Choroid plexus epithelial cell (primary cell): ENCODE measurements around the gene AIP.

Source experiments
- DNase-seq: peaks from one replicate; pipeline ENCODE4 v3.0.0-alpha.2; 2010; ENCODE audit warnings: low read depth
- H3K4me3 ChIP-seq: 2 replicates; pipeline ENCODE4 v1.5.1; 2011; ENCODE audit warnings: low read depth, mild to moderate bottlenecking, control low read depth, low read length, moderate library complexity
- TF ChIP-seq, protein P1 (sequence below): conservative IDR thresholded peaks from 2 replicates; pipeline ENCODE4 v1.5.1; 2011; ENCODE audit warnings: low read depth, mild to moderate bottlenecking, control low read depth, inconsistent platforms, low read length, moderate library complexity

The AIP gene

DNA sequence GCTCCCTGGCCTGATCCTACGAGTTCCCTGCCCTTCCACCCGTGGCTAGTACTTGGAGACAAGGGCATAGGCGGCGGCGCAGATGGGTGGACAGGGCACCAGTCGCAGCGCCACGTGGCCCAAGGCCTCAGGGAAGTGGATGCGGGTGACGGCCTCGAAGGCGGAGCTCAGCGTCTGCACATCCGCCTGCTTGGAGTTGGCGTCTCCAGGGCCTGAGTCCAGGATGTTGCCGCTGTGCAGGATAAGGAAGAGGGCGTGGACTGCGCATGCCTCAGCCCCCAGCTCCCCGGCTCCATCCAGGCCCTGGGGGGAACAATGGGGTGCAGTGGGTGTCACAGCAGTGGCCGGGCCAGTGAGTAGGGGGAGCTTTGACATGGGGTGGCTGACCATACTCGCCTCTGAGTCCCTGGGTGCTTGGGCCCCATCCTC, 15.7 kb downstream of the AIP start:
- DNase-seq = no peak
- no peak overlapping the region for H3K4me3 ChIP-seq
- TF ChIP-seq, protein P1, sequence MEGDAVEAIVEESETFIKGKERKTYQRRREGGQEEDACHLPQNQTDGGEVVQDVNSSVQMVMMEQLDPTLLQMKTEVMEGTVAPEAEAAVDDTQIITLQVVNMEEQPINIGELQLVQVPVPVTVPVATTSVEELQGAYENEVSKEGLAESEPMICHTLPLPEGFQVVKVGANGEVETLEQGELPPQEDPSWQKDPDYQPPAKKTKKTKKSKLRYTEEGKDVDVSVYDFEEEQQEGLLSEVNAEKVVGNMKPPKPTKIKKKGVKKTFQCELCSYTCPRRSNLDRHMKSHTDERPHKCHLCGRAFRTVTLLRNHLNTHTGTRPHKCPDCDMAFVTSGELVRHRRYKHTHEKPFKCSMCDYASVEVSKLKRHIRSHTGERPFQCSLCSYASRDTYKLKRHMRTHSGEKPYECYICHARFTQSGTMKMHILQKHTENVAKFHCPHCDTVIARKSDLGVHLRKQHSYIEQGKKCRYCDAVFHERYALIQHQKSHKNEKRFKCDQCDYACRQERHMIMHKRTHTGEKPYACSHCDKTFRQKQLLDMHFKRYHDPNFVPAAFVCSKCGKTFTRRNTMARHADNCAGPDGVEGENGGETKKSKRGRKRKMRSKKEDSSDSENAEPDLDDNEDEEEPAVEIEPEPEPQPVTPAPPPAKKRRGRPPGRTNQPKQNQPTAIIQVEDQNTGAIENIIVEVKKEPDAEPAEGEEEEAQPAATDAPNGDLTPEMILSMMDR = no peak

DNA sequence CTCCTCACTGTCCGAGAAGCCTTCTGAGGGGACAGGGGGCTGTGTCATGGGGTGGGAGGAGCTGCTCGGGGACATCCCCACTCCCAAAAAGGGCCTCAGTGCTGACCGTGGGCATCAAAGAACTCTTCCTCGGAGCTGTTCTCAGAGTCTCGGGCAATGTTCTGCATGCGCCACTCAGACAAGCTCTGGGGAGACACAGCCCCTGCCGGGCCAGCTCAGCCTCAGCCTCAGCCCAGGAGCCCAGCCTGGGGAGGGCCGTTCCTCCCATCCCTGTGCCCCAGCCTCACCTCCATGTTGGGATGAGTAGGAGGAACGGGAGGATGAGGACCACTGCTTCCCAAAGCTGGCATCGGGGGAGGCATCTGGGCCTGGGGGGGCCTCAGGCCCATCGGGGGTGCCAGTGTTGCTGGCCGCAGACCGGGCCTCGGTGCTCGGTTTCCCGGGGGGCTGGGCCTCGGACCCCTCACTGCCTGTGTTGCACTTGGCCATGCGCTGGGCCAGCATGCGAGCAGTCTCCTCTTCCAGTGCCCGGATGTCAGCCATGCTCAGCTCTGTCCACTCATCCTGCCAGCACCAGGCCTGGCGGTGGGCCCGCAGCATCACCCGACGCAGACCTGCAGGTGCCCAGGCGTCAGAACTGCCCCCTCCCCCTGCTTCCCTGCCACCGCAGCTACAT, 17.1 kb downstream of the AIP start:
- no peak overlapping the region for H3K4me3 ChIP-seq
- TF ChIP-seq, protein P1 = no peak
- no peak for DNase-seq

DNA sequence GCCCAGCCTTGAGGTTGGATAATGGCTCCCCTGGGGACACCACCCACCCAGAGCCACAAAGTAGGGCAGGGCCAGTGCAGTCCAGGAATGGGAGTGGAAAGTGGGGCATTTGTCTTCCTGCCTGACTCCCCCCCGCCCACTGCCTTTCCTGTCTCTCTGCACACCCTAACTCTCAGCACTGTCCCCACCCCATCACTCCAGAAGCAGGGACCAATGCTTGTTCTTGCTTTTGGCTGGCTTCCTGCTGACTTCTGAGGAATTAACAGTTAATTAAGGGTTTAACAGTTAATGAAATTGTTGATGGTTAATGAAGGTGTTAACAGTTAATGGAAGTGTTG, 17.6 kb downstream of the AIP start:
- DNase-seq = no peak
- no peak overlapping the region for H3K4me3 ChIP-seq
- TF ChIP-seq, protein P1 = no peak

DNA sequence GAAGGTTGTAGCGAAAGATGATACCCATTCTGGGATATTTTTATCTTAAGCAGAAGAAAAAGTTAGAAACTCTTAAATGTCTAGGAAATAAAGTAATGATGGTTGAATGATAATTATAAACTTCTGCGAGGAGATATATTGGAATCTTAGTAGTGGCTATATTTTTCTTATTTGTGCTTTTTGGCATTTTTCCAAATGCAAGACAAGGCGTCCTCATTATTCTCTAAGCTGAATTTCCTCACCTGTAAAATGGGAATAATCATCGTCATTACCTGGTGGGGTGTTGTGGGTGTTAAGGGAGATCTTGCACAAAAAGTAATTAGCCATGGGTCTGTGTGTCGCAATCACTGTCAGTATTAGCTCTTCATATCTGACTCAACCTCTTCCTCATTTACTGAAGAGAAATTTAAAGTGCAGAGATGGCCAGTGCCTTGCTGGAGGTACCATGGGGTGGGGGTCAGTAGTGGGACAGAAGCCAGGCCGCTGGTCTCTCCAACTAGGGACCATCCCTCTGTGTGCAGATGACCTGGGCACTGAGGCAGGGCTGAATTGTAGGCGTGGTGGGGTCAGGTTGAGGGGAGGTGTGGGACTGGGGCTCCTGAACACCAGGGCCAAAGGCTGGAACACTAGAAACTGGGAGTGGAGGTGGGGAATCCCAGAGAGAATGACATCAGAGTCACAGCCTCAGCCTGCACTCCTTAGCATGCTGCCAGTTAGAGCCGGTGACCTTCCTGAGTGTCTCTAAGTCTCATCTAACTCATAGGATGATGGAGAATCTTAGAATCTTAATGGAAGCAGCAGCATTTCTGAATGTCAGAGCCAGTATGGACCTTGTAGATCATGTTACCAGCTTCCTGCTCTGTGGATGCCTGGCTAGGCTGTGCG, 18.2 kb downstream of the AIP start:
- H3K4me3 ChIP-seq = no peak overlapping the region
- DNase-seq = no peak
- TF ChIP-seq, protein P1 = no peak

DNA sequence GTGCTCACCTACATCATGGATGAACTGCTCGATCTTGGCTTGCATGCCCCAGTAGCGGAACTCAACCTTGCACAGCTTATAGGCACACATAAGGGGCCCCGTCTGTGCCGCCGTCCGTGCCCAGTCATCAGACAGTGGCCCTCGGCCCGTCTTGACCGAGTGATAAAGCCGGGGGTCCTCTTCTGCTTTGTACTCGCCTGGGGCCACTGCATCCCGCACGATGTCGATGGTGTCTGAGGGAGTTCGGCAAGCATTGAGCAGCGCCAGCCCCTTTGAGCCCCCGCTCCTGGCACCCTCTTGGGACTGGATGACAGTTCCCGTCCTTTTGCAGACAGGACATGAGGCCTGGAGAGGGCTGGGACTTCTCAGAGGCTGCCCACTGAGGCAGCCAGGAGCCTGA, 19.0 kb downstream of the AIP start:
- TF ChIP-seq, protein P1 = no peak
- H3K4me3 ChIP-seq = no peak overlapping the region
- no peak for DNase-seq

DNA sequence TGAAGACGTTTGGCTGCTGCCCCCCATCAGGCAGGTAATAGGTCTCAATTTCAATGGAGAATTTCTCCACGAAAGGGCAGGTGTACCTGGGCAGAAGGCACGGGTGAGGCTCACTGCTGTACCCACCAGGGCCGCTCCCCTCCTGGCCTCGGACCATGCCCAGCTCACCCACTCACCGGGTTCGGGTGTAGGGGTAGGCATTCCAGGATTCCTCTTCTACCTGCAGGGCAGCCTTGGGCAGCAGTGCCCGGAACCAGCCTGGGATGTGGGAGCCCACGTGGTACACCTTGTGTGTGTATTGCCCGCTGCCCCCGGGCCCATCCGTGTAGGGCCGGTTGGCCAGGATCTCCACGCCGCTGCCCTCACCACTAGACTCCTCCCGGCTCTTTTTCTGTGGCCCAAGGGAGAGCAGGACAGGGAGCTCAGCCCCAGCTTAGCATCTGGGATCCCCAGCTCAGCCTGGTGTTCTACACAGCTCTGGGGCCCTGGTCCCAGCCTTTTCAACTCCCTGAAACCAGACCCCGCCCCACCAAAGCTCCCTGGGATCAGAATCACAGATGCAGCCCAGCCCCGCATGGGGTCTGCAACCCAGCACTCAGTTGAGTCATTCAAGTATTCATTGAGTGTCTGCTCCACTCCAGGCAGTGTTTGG, 19.6 kb downstream of the AIP start:
- no peak overlapping the region for H3K4me3 ChIP-seq
- TF ChIP-seq, protein P1 = no peak
- no peak for DNase-seq
